ENCODE measurements around the gene INSYN1. TPM values are rescaled to one million over a fixed set of nuclear protein-coding genes. Genes with fewer than 3 reads are reported as not detected.

INSYN1 gene
- total and polyA plus RNA-seq, 2 experiments from 2014 or later = 0.18 to 14.2 TPM

DNA sequence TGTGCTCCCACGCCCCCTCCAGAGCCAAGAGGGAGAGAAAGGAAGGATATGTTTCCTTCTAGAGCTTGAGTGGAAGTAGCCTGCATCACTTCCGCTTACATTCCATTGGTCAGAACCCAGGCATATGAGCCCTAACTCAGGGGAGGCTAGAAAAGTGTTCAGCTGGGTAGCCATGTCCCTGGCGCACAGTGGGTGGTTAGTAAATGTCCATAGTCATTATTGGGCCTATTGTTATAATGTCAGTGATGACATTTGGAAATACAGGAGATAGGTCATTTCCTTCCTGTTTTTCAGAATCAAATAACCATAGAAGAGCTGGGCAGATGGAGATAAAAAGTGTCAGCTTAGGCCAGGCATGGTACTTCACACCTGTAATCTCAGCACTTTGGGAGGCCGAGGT is 41.6 kb downstream of the INSYN1 start (continued):
- TF ChIP-seq, protein P1, sequence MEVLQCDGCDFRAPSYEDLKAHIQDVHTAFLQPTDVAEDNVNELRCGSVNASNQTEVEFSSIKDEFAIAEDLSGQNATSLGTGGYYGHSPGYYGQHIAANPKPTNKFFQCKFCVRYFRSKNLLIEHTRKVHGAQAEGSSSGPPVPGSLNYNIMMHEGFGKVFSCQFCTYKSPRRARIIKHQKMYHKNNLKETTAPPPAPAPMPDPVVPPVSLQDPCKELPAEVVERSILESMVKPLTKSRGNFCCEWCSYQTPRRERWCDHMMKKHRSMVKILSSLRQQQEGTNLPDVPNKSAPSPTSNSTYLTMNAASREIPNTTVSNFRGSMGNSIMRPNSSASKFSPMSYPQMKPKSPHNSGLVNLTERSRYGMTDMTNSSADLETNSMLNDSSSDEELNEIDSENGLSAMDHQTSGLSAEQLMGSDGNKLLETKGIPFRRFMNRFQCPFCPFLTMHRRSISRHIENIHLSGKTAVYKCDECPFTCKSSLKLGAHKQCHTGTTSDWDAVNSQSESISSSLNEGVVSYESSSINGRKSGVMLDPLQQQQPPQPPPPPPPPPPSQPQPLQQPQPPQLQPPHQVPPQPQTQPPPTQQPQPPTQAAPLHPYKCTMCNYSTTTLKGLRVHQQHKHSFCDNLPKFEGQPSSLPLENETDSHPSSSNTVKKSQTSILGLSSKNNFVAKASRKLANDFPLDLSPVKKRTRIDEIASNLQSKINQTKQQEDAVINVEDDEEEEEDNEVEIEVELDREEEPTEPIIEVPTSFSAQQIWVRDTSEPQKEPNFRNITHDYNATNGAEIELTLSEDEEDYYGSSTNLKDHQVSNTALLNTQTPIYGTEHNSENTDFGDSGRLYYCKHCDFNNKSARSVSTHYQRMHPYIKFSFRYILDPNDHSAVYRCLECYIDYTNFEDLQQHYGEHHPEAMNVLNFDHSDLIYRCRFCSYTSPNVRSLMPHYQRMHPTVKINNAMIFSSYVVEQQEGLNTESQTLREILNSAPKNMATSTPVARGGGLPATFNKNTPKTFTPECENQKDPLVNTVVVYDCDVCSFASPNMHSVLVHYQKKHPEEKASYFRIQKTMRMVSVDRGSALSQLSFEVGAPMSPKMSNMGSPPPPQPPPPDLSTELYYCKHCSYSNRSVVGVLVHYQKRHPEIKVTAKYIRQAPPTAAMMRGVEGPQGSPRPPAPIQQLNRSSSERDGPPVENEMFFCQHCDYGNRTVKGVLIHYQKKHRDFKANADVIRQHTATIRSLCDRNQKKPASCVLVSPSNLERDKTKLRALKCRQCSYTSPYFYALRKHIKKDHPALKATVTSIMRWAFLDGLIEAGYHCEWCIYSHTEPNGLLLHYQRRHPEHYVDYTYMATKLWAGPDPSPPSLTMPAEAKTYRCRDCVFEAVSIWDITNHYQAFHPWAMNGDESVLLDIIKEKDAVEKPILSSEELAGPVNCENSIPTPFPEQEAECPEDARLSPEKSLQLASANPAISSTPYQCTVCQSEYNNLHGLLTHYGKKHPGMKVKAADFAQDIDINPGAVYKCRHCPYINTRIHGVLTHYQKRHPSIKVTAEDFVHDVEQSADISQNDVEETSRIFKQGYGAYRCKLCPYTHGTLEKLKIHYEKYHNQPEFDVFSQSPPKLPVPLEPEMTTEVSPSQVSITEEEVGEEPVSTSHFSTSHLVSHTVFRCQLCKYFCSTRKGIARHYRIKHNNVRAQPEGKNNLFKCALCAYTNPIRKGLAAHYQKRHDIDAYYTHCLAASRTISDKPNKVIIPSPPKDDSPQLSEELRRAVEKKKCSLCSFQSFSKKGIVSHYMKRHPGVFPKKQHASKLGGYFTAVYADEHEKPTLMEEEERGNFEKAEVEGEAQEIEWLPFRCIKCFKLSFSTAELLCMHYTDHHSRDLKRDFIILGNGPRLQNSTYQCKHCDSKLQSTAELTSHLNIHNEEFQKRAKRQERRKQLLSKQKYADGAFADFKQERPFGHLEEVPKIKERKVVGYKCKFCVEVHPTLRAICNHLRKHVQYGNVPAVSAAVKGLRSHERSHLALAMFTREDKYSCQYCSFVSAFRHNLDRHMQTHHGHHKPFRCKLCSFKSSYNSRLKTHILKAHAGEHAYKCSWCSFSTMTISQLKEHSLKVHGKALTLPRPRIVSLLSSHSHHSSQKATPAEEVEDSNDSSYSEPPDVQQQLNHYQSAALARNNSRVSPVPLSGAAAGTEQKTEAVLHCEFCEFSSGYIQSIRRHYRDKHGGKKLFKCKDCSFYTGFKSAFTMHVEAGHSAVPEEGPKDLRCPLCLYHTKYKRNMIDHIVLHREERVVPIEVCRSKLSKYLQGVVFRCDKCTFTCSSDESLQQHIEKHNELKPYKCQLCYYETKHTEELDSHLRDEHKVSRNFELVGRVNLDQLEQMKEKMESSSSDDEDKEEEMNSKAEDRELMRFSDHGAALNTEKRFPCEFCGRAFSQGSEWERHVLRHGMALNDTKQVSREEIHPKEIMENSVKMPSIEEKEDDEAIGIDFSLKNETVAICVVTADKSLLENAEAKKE (CRISPR knock-in tag; IDR thresholded peaks at IDR 0.05) = no peak

DNA sequence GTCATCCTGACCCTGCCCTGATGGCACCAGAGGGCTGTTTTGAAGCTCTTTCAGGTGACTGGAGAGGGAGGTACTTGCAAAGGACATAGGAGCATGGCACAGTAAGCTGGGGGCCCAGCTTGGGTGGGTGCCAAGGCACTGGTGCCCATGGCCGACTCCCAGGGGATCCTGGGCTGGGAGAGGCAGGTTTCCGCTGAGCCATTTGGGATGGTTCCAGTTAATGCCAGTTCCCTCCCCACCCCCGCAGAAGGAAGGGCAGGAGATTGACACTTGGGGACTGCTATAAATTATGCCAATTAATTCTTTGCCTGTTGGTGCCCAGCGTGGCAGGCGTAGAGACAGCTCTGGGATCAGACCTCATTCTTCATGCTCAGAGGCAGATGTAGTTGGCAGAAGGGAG is 42.8 kb downstream of the INSYN1 start:
- H3K9me3 Mint-ChIP-seq = no peaks in the 10 kb centered on the region
- Histone ChIP-seq H3K27me3 (ENCODE audit: insufficient read depth) (no peaks in the 10 kb centered on the region), H4K20me1 (replicated peaks; ENCODE audit: insufficient read depth) (peaks cover 2% of the 10 kb centered on the region), H3K4me1 (ENCODE audit: insufficient read depth) (no peaks in the 10 kb centered on the region), H3K4me2 (no peak overlapping the region), H2AFZ (no peak overlapping the region), H3K36me3 (ENCODE audit: insufficient read depth) (no peaks in the 10 kb centered on the region; the same call in 1 of the 2 replicates), H3K27ac (ENCODE audit: low read depth) (no peak overlapping the region), H3K79me2 (replicated peaks; ENCODE audit: insufficient read depth) (no peaks in the 10 kb centered on the region; the same call in 1 of the 2 replicates), H3K9me2 (ENCODE audit: insufficient read depth) (no peaks in the 10 kb centered on the region), H3K4me3 (no peak overlapping the region), H3F3A (replicated peaks; ENCODE audit: low read depth) (no peaks in the 10 kb centered on the region)
- H3K4me3 Mint-ChIP-seq = no peak overlapping the region
- H3K27ac Mint-ChIP-seq = no peak overlapping the region
- ATAC-seq (no peak), DNase-seq (ENCODE audit: low spot score) (no peak)
- H3K27me3 Mint-ChIP-seq (ENCODE audit: insufficient read depth, low read depth, poor library complexity) = peaks cover 17% of the 10 kb centered on the region
- no peaks in the 10 kb centered on the region for H3K4me1 Mint-ChIP-seq
- peaks cover 70% of the 10 kb centered on the region for H3K36me3 Mint-ChIP-seq (ENCODE audit: low read depth)
- TF ChIP-seq, protein P1 (CRISPR knock-in tag; IDR thresholded peaks at IDR 0.05) = no peak
- TF ChIP-seq, protein P2, sequence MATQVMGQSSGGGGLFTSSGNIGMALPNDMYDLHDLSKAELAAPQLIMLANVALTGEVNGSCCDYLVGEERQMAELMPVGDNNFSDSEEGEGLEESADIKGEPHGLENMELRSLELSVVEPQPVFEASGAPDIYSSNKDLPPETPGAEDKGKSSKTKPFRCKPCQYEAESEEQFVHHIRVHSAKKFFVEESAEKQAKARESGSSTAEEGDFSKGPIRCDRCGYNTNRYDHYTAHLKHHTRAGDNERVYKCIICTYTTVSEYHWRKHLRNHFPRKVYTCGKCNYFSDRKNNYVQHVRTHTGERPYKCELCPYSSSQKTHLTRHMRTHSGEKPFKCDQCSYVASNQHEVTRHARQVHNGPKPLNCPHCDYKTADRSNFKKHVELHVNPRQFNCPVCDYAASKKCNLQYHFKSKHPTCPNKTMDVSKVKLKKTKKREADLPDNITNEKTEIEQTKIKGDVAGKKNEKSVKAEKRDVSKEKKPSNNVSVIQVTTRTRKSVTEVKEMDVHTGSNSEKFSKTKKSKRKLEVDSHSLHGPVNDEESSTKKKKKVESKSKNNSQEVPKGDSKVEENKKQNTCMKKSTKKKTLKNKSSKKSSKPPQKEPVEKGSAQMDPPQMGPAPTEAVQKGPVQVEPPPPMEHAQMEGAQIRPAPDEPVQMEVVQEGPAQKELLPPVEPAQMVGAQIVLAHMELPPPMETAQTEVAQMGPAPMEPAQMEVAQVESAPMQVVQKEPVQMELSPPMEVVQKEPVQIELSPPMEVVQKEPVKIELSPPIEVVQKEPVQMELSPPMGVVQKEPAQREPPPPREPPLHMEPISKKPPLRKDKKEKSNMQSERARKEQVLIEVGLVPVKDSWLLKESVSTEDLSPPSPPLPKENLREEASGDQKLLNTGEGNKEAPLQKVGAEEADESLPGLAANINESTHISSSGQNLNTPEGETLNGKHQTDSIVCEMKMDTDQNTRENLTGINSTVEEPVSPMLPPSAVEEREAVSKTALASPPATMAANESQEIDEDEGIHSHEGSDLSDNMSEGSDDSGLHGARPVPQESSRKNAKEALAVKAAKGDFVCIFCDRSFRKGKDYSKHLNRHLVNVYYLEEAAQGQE (IDR thresholded peaks at IDR 0.05; ENCODE audit: unreplicated experiment) = no peak
- no peak for TF ChIP-seq ZNF114 (CRISPR knock-in tag; IDR thresholded peaks at IDR 0.05)
- no peak for TF ChIP-seq NANOG (IDR thresholded peaks at IDR 0.05; ENCODE audit: borderline replicate concordance)
- no peak for TF ChIP-seq EZH2 (IDR thresholded peaks at IDR 0.05; ENCODE audit: low read depth, unreplicated experiment)
- no peak for TF ChIP-seq STAT1 (IDR thresholded peaks at IDR 0.05; ENCODE audit: unreplicated experiment)
